Choroid plexus epithelial cell (primary cell): ENCODE measurements around the gene PEPD.

Experiments used
- DNase-seq: peaks from one replicate; pipeline ENCODE4 v3.0.0-alpha.2; 2010; ENCODE audit warnings: low read depth
- H3K4me3 ChIP-seq: 2 replicates; pipeline ENCODE4 v1.5.1; 2011; ENCODE audit warnings: low read depth, mild to moderate bottlenecking, control low read depth, low read length, moderate library complexity
- CTCF ChIP-seq: conservative IDR thresholded peaks from 2 replicates; pipeline ENCODE4 v1.5.1; 2011; ENCODE audit warnings: low read depth, mild to moderate bottlenecking, control low read depth, inconsistent platforms, low read length, moderate library complexity

Gene PEPD

GRCh38 chr19:33435706-33436359 is 85.8 kb downstream of the PEPD start:
- TF ChIP-seq CTCF = no peak
- no peak overlapping the region for H3K4me3 ChIP-seq
- DNase-seq = no peak

GRCh38 chr19:33434886-33435705 is 86.5 kb downstream of the PEPD start:
- H3K4me3 ChIP-seq = no peak overlapping the region
- no peak for TF ChIP-seq CTCF
- DNase-seq = peak; percentile 37

- TF ChIP-seq CTCF = no peak
- no peak overlapping the region for H3K4me3 ChIP-seq
- DNase-seq = no peak
Observed at GRCh38 chr19:33434069-33434885, 87.3 kb downstream of the PEPD start.

GRCh38 chr19:33432446-33433170 is 89.0 kb downstream of the PEPD start:
- no peak for TF ChIP-seq CTCF
- no peak for DNase-seq
- H3K4me3 ChIP-seq = no peak overlapping the region

- no peak for DNase-seq
- no peak for TF ChIP-seq CTCF
- H3K4me3 ChIP-seq = no peak overlapping the region
Observed at GRCh38 chr19:33432015-33432414, 89.6 kb downstream of the PEPD start.

- no peak overlapping the region for H3K4me3 ChIP-seq
- peak; percentile 87 for TF ChIP-seq CTCF
- peak; percentile 79 for DNase-seq
Observed at GRCh38 chr19:33430674-33431277, 90.8 kb downstream of the PEPD start.
